NCI-H526 (cell line): Measurements from ENCODE around the gene PEA15.

Experiments used
- DNase-seq, 2 experiments: peaks; one replicate each; lab custom pipeline; 2025; lab: John Stamatoyannopoulos, UW

PEA15 gene

GRCh38 chr1:160239582-160240299 lies 34.6 kb downstream of the PEA15 start:
- no peak for DNase-seq

DNA sequence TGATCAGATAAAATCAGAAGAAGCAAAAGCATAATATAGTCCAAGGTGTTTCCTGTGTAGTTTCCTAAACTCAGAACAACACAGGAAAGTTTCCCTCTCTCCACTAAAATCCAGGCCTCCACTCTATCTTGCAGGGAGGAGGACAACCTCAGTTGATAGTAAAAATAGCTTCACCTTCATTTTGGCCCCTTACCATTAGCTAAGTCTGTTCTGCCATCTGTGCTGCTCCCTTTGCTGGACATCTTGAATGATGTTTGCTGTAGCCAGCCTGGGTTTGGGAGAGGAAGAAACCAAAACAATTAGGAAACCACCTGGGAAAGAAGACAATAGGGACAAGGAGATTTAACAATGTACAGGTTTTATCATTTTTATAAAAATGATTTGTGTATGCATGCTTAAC lies 38.6 kb downstream of the PEA15 start:
- DNase-seq = no peak

DNA sequence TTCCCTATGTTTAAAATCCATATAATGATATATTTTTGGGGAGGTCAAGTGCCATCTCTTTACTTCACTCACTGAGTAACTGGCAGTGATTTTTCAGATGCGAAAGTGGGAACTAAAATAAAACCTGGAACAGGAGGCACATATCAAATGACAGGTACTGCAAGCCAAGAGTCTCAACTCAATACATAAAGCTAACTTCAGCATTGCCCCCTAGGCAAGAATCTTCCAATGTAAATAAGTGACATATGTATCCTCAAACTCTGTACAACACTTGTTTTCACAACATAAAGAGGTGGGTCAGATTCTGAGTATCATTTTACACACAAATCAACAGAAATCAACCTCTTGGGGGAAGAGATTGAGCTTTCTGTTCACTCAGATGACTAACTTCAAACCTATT lies 39.0 kb downstream of the PEA15 start:
- no peak for DNase-seq

- DNase-seq = no peak
These were observed 40.2 kb downstream of the PEA15 start for GRCh38 chr1:160245434-160245833.

DNA sequence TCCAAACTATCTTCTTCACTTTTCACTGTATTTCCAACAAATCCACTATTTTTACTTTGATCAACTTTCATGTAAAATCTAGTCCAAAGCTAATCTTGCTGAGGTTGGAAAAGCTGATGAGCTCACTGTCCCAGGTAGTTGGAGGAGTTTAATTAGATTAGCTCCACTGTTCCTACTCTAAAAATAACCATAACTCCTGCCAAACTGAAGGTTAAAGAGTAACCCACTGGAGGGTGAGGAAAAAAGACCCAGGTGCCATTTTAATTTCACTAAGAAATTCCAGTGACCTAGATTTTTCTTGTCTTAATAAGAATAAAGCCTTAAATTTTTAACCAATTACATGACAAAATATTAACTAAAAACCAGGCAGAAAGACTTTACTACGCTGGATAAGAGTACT lies 41.9 kb downstream of the PEA15 start:
- no peak for DNase-seq

DNA sequence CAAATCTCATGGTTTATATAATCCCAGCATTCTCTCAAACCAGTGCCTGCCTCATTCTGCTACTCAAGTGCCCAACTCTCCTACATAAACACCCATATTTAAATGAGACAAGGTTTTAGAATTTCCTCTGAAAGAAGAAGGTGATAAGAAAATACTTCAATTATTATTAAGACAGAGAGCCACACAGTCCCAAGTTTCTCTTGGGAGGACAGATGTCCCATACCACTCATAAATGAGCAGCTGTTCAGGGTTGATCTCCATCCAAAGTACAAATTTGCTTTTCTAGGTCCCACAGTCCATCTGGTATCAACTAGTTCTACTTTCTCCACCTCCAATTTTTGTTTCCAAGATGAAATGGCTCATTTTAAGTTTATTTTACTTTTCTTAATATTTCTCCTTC lies 45.8 kb downstream of the PEA15 start:
- no peak for DNase-seq

GRCh38 chr1:160251687-160252526 lies 46.7 kb downstream of the PEA15 start:
- peak; percentile 57 to 92 for DNase-seq

GRCh38 chr1:160255781-160256300 lies 50.7 kb downstream of the PEA15 start:
- DNase-seq = no peak

GRCh38 chr1:160256396-160257046 lies 51.3 kb downstream of the PEA15 start:
- no peak for DNase-seq

GRCh38 chr1:160257411-160258015 lies 52.3 kb downstream of the PEA15 start:
- DNase-seq = no peak

GRCh38 chr1:160258177-160258798 lies 53.1 kb downstream of the PEA15 start:
- no peak for DNase-seq

DNA sequence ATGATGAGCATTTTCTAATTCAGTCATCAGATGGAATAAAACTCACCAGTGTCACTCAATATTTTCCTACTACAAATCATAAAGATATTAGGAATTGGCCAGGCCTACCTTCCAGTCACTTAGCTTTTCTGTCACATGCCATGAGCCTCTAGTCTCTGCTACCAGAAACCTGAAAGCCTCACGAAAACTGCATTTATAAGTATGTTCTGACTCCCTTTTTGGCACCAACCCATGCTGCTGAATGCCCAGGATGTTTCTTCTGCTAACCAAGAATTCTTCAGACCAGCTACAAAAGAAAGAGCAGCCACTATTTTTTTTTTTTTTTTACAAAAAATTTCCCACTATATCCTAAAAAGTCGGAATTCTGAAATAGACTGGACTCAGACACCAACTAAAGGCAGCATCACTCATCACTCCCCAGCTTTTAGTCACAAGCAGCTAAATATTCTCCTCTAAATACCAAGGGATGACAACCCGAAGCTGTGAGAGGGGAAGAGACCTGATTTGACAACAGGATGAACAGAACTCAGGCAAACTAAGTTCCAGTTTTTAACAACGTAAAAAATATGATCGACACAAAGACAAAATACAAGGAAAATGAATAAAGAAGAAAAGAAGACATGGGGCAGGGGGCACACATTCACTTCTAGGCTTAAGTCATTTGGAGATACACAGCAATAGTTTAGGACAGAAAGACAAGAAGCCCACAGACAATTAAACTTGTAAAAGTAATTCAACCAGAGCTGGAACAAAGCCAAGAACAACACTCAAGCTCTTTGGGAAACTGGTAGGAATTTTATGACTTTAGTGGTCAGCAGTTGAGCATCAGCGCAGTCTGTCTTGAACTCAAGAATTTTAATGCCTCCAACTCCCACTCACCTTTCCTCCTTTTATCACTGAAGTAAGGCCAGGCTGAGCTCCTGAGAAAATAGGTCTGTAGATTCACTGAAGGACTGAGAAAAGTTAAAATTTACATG lies 55.5 kb downstream of the PEA15 start:
- DNase-seq = no peak

DNA sequence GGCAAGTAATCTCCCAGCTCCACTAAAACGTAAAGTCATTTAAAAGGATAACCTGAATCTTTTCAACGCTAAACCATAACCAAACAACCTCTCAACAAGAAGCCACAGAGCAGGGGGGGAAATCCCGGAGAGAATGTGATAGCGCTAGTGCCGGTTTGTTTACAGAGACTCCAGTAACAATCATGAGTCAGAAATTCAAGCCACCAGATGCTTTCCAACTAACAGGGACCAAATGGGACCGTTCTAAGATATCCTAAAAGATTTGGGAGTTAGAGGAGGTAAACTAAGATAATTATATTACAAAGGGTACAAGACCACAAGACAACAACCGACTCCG lies 56.3 kb downstream of the PEA15 start:
- peak; percentile 60 to 71 for DNase-seq

DNA sequence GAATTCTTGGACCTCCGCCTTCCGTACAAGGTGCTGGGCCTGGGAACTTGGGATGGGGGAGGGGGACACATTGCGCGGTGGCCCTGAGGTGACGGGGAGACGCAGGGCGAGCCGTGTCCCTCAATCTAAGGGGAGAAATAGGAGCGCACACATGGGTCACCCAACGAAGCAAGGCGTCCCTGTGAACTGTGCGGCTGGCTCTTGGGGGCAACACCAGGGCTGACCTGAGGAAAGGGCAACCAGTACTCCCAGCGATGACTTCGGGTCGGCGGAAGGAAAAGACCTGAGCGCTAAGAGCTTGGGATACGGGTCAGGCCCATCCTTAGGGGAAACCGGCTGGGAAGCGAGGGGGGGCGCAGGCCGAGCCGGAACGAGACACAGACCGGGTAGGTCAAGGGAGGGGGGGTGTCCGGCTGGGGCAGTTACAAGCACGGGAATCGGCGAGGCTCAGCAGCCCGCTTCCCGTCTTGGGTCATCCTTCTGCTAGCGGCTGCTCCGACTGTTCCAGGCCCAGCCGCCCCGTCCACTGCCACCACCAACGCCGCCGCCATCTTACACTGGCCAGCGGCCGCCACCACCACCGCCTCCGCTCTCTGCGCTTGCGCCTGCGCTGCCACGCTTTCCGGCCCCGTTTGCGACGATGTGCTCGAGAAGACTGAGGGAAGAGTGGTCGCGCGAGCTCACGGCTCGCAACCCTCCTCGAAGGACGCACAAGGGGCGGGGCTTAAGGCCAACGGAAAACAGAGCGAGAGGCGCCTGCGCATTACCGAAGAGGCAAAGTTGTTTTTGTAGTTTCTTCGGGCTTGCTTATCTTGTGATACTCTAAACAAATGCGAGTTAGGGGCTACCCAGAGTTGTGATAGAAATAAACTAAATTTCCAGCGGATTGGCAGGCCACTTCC lies 57.0 kb downstream of the PEA15 start, which contains the start of gene DCAF8:
Gene DCAF8 (minus strand): TSS at position 657 of the 902 bp plus-strand sequence. CDS start 18,541 bp downstream, outside the sequence.
- peak; percentile 99 to 100 for DNase-seq

- no peak for DNase-seq
These were observed 59.7 kb downstream of the PEA15 start for GRCh38 chr1:160264795-160265307.
